H9 (cell line): Measurements from ENCODE around the gene DOCK1. TPM values are rescaled to one million over a fixed set of nuclear protein-coding genes. Genes with fewer than 3 reads are reported as not detected.
A peak's percentile ranks its signal among the peaks of the same experiment; 100 is the strongest.

Experiments
- DNase-seq: peaks from one replicate; pipeline ENCODE4 v3.0.0-alpha.2; 2017
- H2AFZ ChIP-seq: one replicate; pipeline ENCODE4 v1.6.1; 2013; ENCODE audit warnings: mild to moderate bottlenecking, low read length, control low read depth, moderate library complexity
- H2AK5ac ChIP-seq: 2 replicates; pipeline ENCODE4 v1.6.1; 2013; ENCODE audit warnings: low read length, control low read depth, mixed read lengths; ENCODE audit not compliant: insufficient read length
- H2BK120ac ChIP-seq: one replicate; pipeline ENCODE4 v1.6.1; 2013; ENCODE audit warnings: low read depth, mild to moderate bottlenecking, low read length, control low read depth, inconsistent platforms; ENCODE audit not compliant: poor library complexity, severe bottlenecking
- H2BK12ac ChIP-seq: 2 replicates; pipeline ENCODE4 v1.6.1; 2013; ENCODE audit warnings: low read length, control low read depth, mixed read lengths, low read depth; ENCODE audit not compliant: insufficient read length
- H2BK15ac ChIP-seq: 2 replicates; pipeline ENCODE4 v1.6.1; 2013; ENCODE audit warnings: low read depth, low read length, control low read depth
- H2BK20ac ChIP-seq: one replicate; pipeline ENCODE4 v1.6.1; 2013; ENCODE audit warnings: low read depth, mild to moderate bottlenecking, low read length, control low read depth, inconsistent platforms; ENCODE audit not compliant: poor library complexity, severe bottlenecking
- H2BK5ac ChIP-seq: 2 replicates; pipeline ENCODE4 v1.6.1; 2013; ENCODE audit warnings: low read length, control low read depth, mixed read lengths; ENCODE audit not compliant: insufficient read length
- H3K14ac ChIP-seq: 2 replicates; pipeline ENCODE4 v1.6.1; 2013; ENCODE audit warnings: low read length, control low read depth; ENCODE audit not compliant: insufficient read depth
- H3K18ac ChIP-seq: 2 replicates; pipeline ENCODE4 v1.6.1; 2013; ENCODE audit warnings: low read depth, mild to moderate bottlenecking, mixed read lengths, low read length, control low read depth; ENCODE audit not compliant: insufficient read length
- H3K23ac ChIP-seq: 2 replicates; pipeline ENCODE4 v1.6.1; 2013; ENCODE audit warnings: low read length, control low read depth, mixed read lengths, low read depth; ENCODE audit not compliant: insufficient read length
- H3K23me2 ChIP-seq: 2 replicates; pipeline ENCODE4 v1.6.1; 2013; ENCODE audit warnings: low read depth, mild to moderate bottlenecking, mixed read lengths, low read length, control low read depth; ENCODE audit not compliant: insufficient read length, poor library complexity, severe bottlenecking
- H3K27ac ChIP-seq: 2 replicates; pipeline ENCODE4 v1.5.1; 2013; ENCODE audit warnings: low read length, control low read depth, mixed read lengths, low read depth; ENCODE audit not compliant: insufficient read length
- H3K27me3 ChIP-seq: 2 replicates; pipeline ENCODE4 v1.6.1; 2013; ENCODE audit warnings: low read length, control low read depth, inconsistent platforms; ENCODE audit not compliant: insufficient read depth
- H3K4ac ChIP-seq: 2 replicates; pipeline ENCODE4 v1.6.1; 2013; ENCODE audit warnings: low read depth, mild to moderate bottlenecking, control low read depth, inconsistent platforms, low read length, moderate library complexity
- H3K4me1 ChIP-seq: 2 replicates; pipeline ENCODE4 v1.6.1; 2013; ENCODE audit warnings: low read length, control low read depth, inconsistent platforms; ENCODE audit not compliant: insufficient read depth
- H3K4me2 ChIP-seq: 2 replicates; pipeline ENCODE4 v1.6.1; 2013; ENCODE audit warnings: low read length, control low read depth, mixed read lengths; ENCODE audit not compliant: insufficient read length, insufficient read depth
- H3K56ac ChIP-seq: 2 replicates; pipeline ENCODE4 v1.6.1; 2013; ENCODE audit warnings: low read depth, mild to moderate bottlenecking, mixed read lengths, low read length, control low read depth; ENCODE audit not compliant: insufficient read length
- H3K79me1 ChIP-seq: 2 replicates; pipeline ENCODE4 v1.6.1; 2013; ENCODE audit warnings: low read depth, mild to moderate bottlenecking, moderate library complexity, low read length, control low read depth, inconsistent platforms; ENCODE audit not compliant: insufficient read depth, poor library complexity, severe bottlenecking
- H3K79me2 ChIP-seq: 2 replicates; pipeline ENCODE4 v1.6.1; 2013; ENCODE audit warnings: low read length, control low read depth, inconsistent platforms; ENCODE audit not compliant: insufficient read depth
- H3K9ac ChIP-seq: 2 replicates; pipeline ENCODE4 v1.6.1; 2013; ENCODE audit warnings: low read length, control low read depth, mixed read lengths; ENCODE audit not compliant: insufficient read length; ENCODE audit errors: extremely low read depth
- H3K9me3 ChIP-seq: one replicate; pipeline ENCODE4 v1.6.1; 2013; ENCODE audit warnings: low read depth, low read length, inconsistent platforms; ENCODE audit not compliant: control insufficient read depth
- H3T11ph ChIP-seq: one replicate; pipeline ENCODE4 v1.6.1; 2013; ENCODE audit warnings: mild to moderate bottlenecking, low read length, control low read depth, inconsistent platforms
- H4K20me1 ChIP-seq: one replicate; pipeline ENCODE4 v1.6.1; 2013; ENCODE audit not compliant: control insufficient read depth, insufficient read length, insufficient read depth
- H4K5ac ChIP-seq: 2 replicates; pipeline ENCODE4 v1.6.1; 2013; ENCODE audit warnings: low read depth, mild to moderate bottlenecking, mixed read lengths, low read length, control low read depth; ENCODE audit not compliant: insufficient read length
- H4K8ac ChIP-seq: replicated peaks from 2 replicates; pipeline ENCODE4 v1.6.1; 2013; ENCODE audit warnings: low read length, control low read depth, mixed read lengths, low read depth; ENCODE audit not compliant: insufficient read length
- H4K91ac ChIP-seq: 2 replicates; pipeline ENCODE4 v1.6.1; 2013; ENCODE audit warnings: low read depth, mild to moderate bottlenecking, moderate library complexity, mixed read lengths, low read length, control low read depth; ENCODE audit not compliant: insufficient read length
- H3K27ac Mint-ChIP-seq, 3 experiments: 2 replicates in 2 of 3; 3 replicates in 1 of 3; pipeline ENCODE4 v1.8.0; 2020 to 2021; ENCODE audit warnings: mixed read lengths in 3 of 3, mild to moderate bottlenecking in 1 of 3, moderate library complexity in 1 of 3
- H3K27me3 Mint-ChIP-seq: 2 replicates; pipeline ENCODE4 v1.8.0; 2021; ENCODE audit warnings: low read depth, mild to moderate bottlenecking, moderate library complexity, mixed read lengths
- H3K36me3 Mint-ChIP-seq, 3 experiments: 2 replicates in 2 of 3; 3 replicates in 1 of 3; pipeline ENCODE4 v1.8.0; 2020 to 2021; ENCODE audit warnings: low read depth in 3 of 3, mixed read lengths in 3 of 3; ENCODE audit not compliant: insufficient read depth in 1 of 3
- H3K4me1 Mint-ChIP-seq, 2 experiments: 2 replicates each; pipeline ENCODE4 v1.8.0; 2020; ENCODE audit warnings: mixed read lengths in 2 of 2
- H3K4me3 Mint-ChIP-seq, 2 experiments: 2 replicates in 1 of 2; 3 replicates in 1 of 2; pipeline ENCODE4 v1.8.0; 2020 to 2021; ENCODE audit warnings: mild to moderate bottlenecking in 2 of 2, mixed read lengths in 2 of 2, moderate library complexity in 1 of 2
- H3K9me3 Mint-ChIP-seq, 2 experiments: 2 replicates in 1 of 2; 3 replicates in 1 of 2; pipeline ENCODE4 v1.8.0; 2020; ENCODE audit warnings: mild to moderate bottlenecking in 2 of 2, mixed read lengths in 2 of 2, moderate library complexity in 1 of 2
- CTCF ChIP-seq: fragments of 200-600 bp; sonication (generic); conservative IDR thresholded peaks from 3 replicates; pipeline ENCODE4 v1.8.0; 2021; ENCODE audit warnings: antibody characterized with exemption, mild to moderate bottlenecking
- WGBS: extraction: QIAGEN DNeasy Blood & Tissue Kit; methylation state at CpG from one replicate; pipeline ENCODE4 v1.1.7; 2013; ENCODE audit warnings: missing lambda C conversion rate, low lambda C conversion rate, mixed read lengths; ENCODE audit not compliant: insufficient read length; ENCODE audit errors: extremely low coverage; 5-methylcytosine and 5-hydroxymethylcytosine counted together
- total RNA-seq: library from RNA; stranded (reverse); gene quantifications from 2 replicates; pipeline ENCODE4 v1.2.1, GENCODE V29; 2021

Gene DOCK1
- total RNA-seq, 1 experiment from 2014 or later: 57.0 TPM

- DNase-seq: no peak
- no peak overlapping the region for H4K91ac ChIP-seq
- no peaks in the 10 kb centered on the region for H3K23me2 ChIP-seq
- Mint-ChIP-seq H3K27me3 (no peaks in the 10 kb centered on the region), H3K27ac (peak overlapping the region in 1 of 3 experiments; percentile 56; a peak in 1 of 7 replicates), H3K9me3 (no peaks in the 10 kb centered on the region), H3K4me1 (peaks cover 9 to 10% of the 10 kb centered on the region in 2 experiments), H3K4me3 (no peak overlapping the region), H3K36me3 (peaks cover 7 to 45% (median 19%) of the 10 kb centered on the region in 3 experiments; a peak in 6 of 7 replicates)
- H4K5ac ChIP-seq: no peak overlapping the region
- H3K27ac ChIP-seq: no peak overlapping the region
- no peak overlapping the region for H4K8ac ChIP-seq
- no peak overlapping the region for H3K9ac ChIP-seq
- no peaks in the 10 kb centered on the region for H4K20me1 ChIP-seq
- H3T11ph ChIP-seq: no peak overlapping the region
- no peak overlapping the region for H3K23ac ChIP-seq
- no peaks in the 10 kb centered on the region for H3K79me1 ChIP-seq
- H2BK5ac ChIP-seq: no peak overlapping the region
- no peak overlapping the region for H2BK12ac ChIP-seq
- no peak overlapping the region for H3K56ac ChIP-seq
- H3K79me2 ChIP-seq: no peaks in the 10 kb centered on the region
- no peak overlapping the region for H2AK5ac ChIP-seq
- no peak overlapping the region for H2BK120ac ChIP-seq
- no peaks in the 10 kb centered on the region for H3K4me1 ChIP-seq
- H3K18ac ChIP-seq: no peak overlapping the region
- H3K9me3 ChIP-seq: no peaks in the 10 kb centered on the region
- WGBS: no CpG with 5 or more reads among the region's 5 CpGs
- H3K4me2 ChIP-seq: no peak overlapping the region
- no peak overlapping the region for H3K14ac ChIP-seq
- no peak overlapping the region for H3K4ac ChIP-seq
- H2AFZ ChIP-seq: no peak overlapping the region
- H2BK15ac ChIP-seq: no peak overlapping the region
- H3K27me3 ChIP-seq: no peaks in the 10 kb centered on the region
- no peak for TF ChIP-seq CTCF
- H2BK20ac ChIP-seq: no peak overlapping the region
Measured at GRCh38 chr10:127011174-127011573, 105.9 kb downstream of the DOCK1 start.
